ENCODE measurements around the gene ACTR1B. TPM values are rescaled to one million over a fixed set of nuclear protein-coding genes. Genes with fewer than 3 reads are reported as not detected.

The ACTR1B gene
- total RNA-seq, 2 experiments from 2014 or later, result 92.0 to 124 TPM

GRCh38 chr2:97670471-97670870, 6.6 kb upstream of the ACTR1B start:
- intact Hi-C loops (cut with DNase I, micrococcal nuclease), result no loop called here
- ChIA-PET POLR2A (interaction anchor here (0.8 to 1.0 kb wide), 2 partner anchors 21 to 25 kb away, joined by 3 to 4 read pairs; partner anchors contain the start of gene COX5B), CTCF (interaction anchor here (0.6 to 1.6 kb wide), 7 partner anchors 8 to 1530 kb away, joined by 3 to 8 read pairs (median 3); no protein-coding TSS in a partner anchor)
- Mint-ChIP-seq H3K4me1 (peaks cover 23% of the 10 kb centered on the region), H3K9me3 (ENCODE audit: low read depth) (no peaks in the 10 kb centered on the region), H3K27ac (no peak overlapping the region), H3K4me3 (no peak overlapping the region), H3K36me3 (ENCODE audit: low read depth) (peaks cover 2% of the 10 kb centered on the region), H3K27me3 (no peaks in the 10 kb centered on the region)
- ATAC-seq (no peak), DNase-seq (no peak)

- H3K27ac Mint-ChIP-seq, result no peak within 1 kb of the TSS
- H3K27me3 Mint-ChIP-seq, result no peaks in the 10 kb centered on the region
- ATAC-seq (no peak), DNase-seq (no peak)
- no peaks in the 10 kb centered on the region for H3K9me3 Mint-ChIP-seq (ENCODE audit: low read depth)
- H3K4me1 Mint-ChIP-seq, result peaks cover 26% of the 10 kb centered on the region
- H3K4me3 Mint-ChIP-seq, result no peak within 1 kb of the TSS
- intact Hi-C loops (cut with DNase I, micrococcal nuclease), result loop anchor here in 1 of 2 experiments (10.0 kb wide), 3 partner anchors 555 to 1405 kb away; partner anchors contain the start of genes ANKRD36, CIAO1, LMAN2L and TMEM127
- CTCF ChIA-PET, result interaction anchor here (1.1 to 1.6 kb wide), 4 partner anchors 9 to 78 kb away, joined by 3 to 8 read pairs (median 6); no protein-coding TSS in a partner anchor
- POLR2A ChIA-PET, result interaction anchor here (1.0 kb wide), 1 partner anchor 24 kb away, joined by 3 read pairs; the partner anchor contains the start of gene COX5B
- H3K36me3 Mint-ChIP-seq (ENCODE audit: low read depth), result peaks cover 2% of the 10 kb centered on the region
Measured at GRCh38 chr2:97669448-97669847, 5.6 kb upstream of the ACTR1B start, which contains the start of gene C2orf92. Gene C2orf92, plus strand, starts transcription at chr2:97669713. Its CDS starts 76 bp downstream, at chr2:97669789.

GRCh38 chr2:97664636-97664970, 759 bp upstream of the ACTR1B start:
- POLR2A ChIA-PET, result interaction anchor here (0.6 to 2.4 kb wide), 9 partner anchors 9 to 74 kb away, joined by 3 to 27 read pairs (median 5); partner anchors contain the start of gene COX5B
- Mint-ChIP-seq H3K9me3 (ENCODE audit: low read depth) (no peaks in the 10 kb centered on the region), H3K4me3 (peak overlapping the region; percentile 88), H3K36me3 (ENCODE audit: low read depth) (peaks cover 22% of the 10 kb centered on the region), H3K27ac (peak overlapping the region; percentile 95), H3K27me3 (no peaks in the 10 kb centered on the region), H3K4me1 (peaks cover 36% of the 10 kb centered on the region)
- DNase-seq (no peak), ATAC-seq (no peak)
- CTCF ChIA-PET, result interaction anchor here (1.1 to 8.2 kb wide), 13 partner anchors 9 to 83 kb away, joined by 3 to 95 read pairs (median 6); partner anchors contain the start of genes COX5B and ZAP70
- intact Hi-C loops (cut with DNase I, micrococcal nuclease), result loop anchor here (1.0 to 10.0 kb wide), 17 partner anchors 9 to 1517 kb away; partner anchors contain the start of genes ZAP70 (in 2 of the 2), ANKRD36 (in 1 of the 2), ARID5A (in 1 of the 2) and CIAO1 (in 1 of the 2)

GRCh38 chr2:97663626-97663961, 250 bp downstream of the ACTR1B start:
- Mint-ChIP-seq H3K4me1 (peaks cover 36% of the 10 kb centered on the region), H3K4me3 (peak overlapping the region; percentile 83), H3K27ac (no peak overlapping the region), H3K36me3 (ENCODE audit: low read depth) (peaks cover 28% of the 10 kb centered on the region), H3K9me3 (ENCODE audit: low read depth) (no peaks in the 10 kb centered on the region), H3K27me3 (no peaks in the 10 kb centered on the region)
- CTCF ChIA-PET, result interaction anchor here (0.6 to 8.2 kb wide), 13 partner anchors 13 to 95 kb away, joined by 3 to 95 read pairs (median 4); partner anchors contain the start of genes COX5B and ZAP70
- intact Hi-C loops (cut with DNase I, micrococcal nuclease), result loop anchor here (5.0 to 10.0 kb wide), 10 partner anchors 49 to 1516 kb away; partner anchors contain the start of genes ANKRD36 (in 1 of the 2), ARID5A (in 1 of the 2), CIAO1 (in 1 of the 2) and COA5 (in 1 of the 2)
- ATAC-seq, result no peak
- POLR2A ChIA-PET, result interaction anchor here (1.1 to 4.6 kb wide), 5 partner anchors 10 to 51 kb away, joined by 3 to 96 read pairs (median 15); partner anchors contain the start of gene COX5B
- no peak for DNase-seq

- peak overlapping the region; percentile 94 for H3K27ac Mint-ChIP-seq
- peak overlapping the region; percentile 83 for H3K4me3 Mint-ChIP-seq
- no peaks in the 10 kb centered on the region for H3K9me3 Mint-ChIP-seq (ENCODE audit: low read depth)
- ChIA-PET CTCF (interaction anchor here (0.6 to 8.2 kb wide), 16 partner anchors 9 to 1546 kb away, joined by 3 to 95 read pairs (median 6); partner anchors contain the start of genes COX5B and ZAP70), POLR2A (interaction anchor here (0.8 to 4.6 kb wide), 7 partner anchors 10 to 72 kb away, joined by 3 to 96 read pairs (median 6); partner anchors contain the start of genes COX5B and ZAP70)
- peaks cover 36% of the 10 kb centered on the region for H3K4me1 Mint-ChIP-seq
- no peaks in the 10 kb centered on the region for H3K27me3 Mint-ChIP-seq
- peak; percentile 92 for DNase-seq
- peak; percentile 74 for ATAC-seq
- intact Hi-C loops (cut with DNase I, micrococcal nuclease), result loop anchor here (1.0 to 10.0 kb wide), 11 partner anchors 13 to 1516 kb away; partner anchors contain the start of genes ANKRD36 (in 1 of the 2), ARID5A (in 1 of the 2), CIAO1 (in 1 of the 2) and COA5 (in 1 of the 2)
- H3K36me3 Mint-ChIP-seq (ENCODE audit: low read depth), result peaks cover 34% of the 10 kb centered on the region
Measured at GRCh38 chr2:97662895-97663625, 784 bp downstream of the ACTR1B start.

GRCh38 chr2:97662386-97662894, 1.4 kb downstream of the ACTR1B start:
- ChIA-PET CTCF (interaction anchor here (0.6 to 8.2 kb wide), 13 partner anchors 9 to 481 kb away, joined by 3 to 95 read pairs (median 6); partner anchors contain the start of gene COX5B), POLR2A (interaction anchor here (0.8 to 4.6 kb wide), 7 partner anchors 11 to 72 kb away, joined by 3 to 96 read pairs (median 6); partner anchors contain the start of genes COX5B and ZAP70)
- no peaks in the 10 kb centered on the region for H3K9me3 Mint-ChIP-seq (ENCODE audit: low read depth)
- peak overlapping the region; percentile 94 for H3K27ac Mint-ChIP-seq
- DNase-seq, result no peak
- intact Hi-C loops (cut with DNase I, micrococcal nuclease), result loop anchor here (1.0 to 10.0 kb wide), 11 partner anchors 12 to 1515 kb away; partner anchors contain the start of genes ANKRD36 (in 1 of the 2), ARID5A (in 1 of the 2), CIAO1 (in 1 of the 2) and COA5 (in 1 of the 2)
- ATAC-seq, result no peak
- peak overlapping the region; percentile 83 for H3K4me3 Mint-ChIP-seq
- H3K4me1 Mint-ChIP-seq, result peaks cover 36% of the 10 kb centered on the region
- H3K36me3 Mint-ChIP-seq (ENCODE audit: low read depth), result peaks cover 40% of the 10 kb centered on the region
- H3K27me3 Mint-ChIP-seq, result no peaks in the 10 kb centered on the region

GRCh38 chr2:97661927-97662326, 1.9 kb downstream of the ACTR1B start:
- H3K36me3 Mint-ChIP-seq (ENCODE audit: low read depth), result peaks cover 45% of the 10 kb centered on the region
- peaks cover 36% of the 10 kb centered on the region for H3K4me1 Mint-ChIP-seq
- H3K27ac Mint-ChIP-seq, result peak overlapping the region; percentile 94
- intact Hi-C loops (cut with DNase I, micrococcal nuclease), result loop anchor here (1.0 to 10.0 kb wide), 11 partner anchors 12 to 1515 kb away; partner anchors contain the start of genes ANKRD36 (in 1 of the 2), ARID5A (in 1 of the 2), CIAO1 (in 1 of the 2) and COA5 (in 1 of the 2)
- H3K4me3 Mint-ChIP-seq, result peak overlapping the region; percentile 83
- H3K9me3 Mint-ChIP-seq (ENCODE audit: low read depth), result no peaks in the 10 kb centered on the region
- CTCF ChIA-PET, result interaction anchor here (1.0 to 8.2 kb wide), 11 partner anchors 8 to 78 kb away, joined by 5 to 95 read pairs (median 7); partner anchors contain the start of gene COX5B
- no peaks in the 10 kb centered on the region for H3K27me3 Mint-ChIP-seq
- no peak for ATAC-seq
- no peak for DNase-seq
- POLR2A ChIA-PET, result interaction anchor here (0.8 to 4.6 kb wide), 4 partner anchors 11 to 52 kb away, joined by 3 to 96 read pairs (median 8); partner anchors contain the start of genes COX5B and ZAP70

- H3K9me3 Mint-ChIP-seq (ENCODE audit: low read depth), result no peaks in the 10 kb centered on the region
- H3K4me3 Mint-ChIP-seq, result peak overlapping the region; percentile 83
- intact Hi-C loops (cut with DNase I, micrococcal nuclease), result loop anchor here (5.0 to 10.0 kb wide), 10 partner anchors 51 to 1514 kb away; partner anchors contain the start of genes ANKRD36 (in 1 of the 2), ARID5A (in 1 of the 2), CIAO1 (in 1 of the 2) and COA5 (in 1 of the 2)
- peaks cover 47% of the 10 kb centered on the region for H3K36me3 Mint-ChIP-seq (ENCODE audit: low read depth)
- peak overlapping the region; percentile 94 for H3K27ac Mint-ChIP-seq
- ChIA-PET POLR2A (interaction anchor here (4.6 kb wide), 1 partner anchor 12 kb away, joined by 96 read pairs; the partner anchor contains the start of gene COX5B), CTCF (interaction anchor here (1.8 to 8.2 kb wide), 2 partner anchors 10 to 37 kb away, joined by 6 to 95 read pairs; no protein-coding TSS in a partner anchor)
- H3K4me1 Mint-ChIP-seq, result peaks cover 36% of the 10 kb centered on the region
- DNase-seq (no peak), ATAC-seq (no peak)
- no peaks in the 10 kb centered on the region for H3K27me3 Mint-ChIP-seq
Measured at GRCh38 chr2:97660775-97661389, 3.0 kb downstream of the ACTR1B start.

GRCh38 chr2:97660044-97660774, 3.6 kb downstream of the ACTR1B start:
- peaks cover 49% of the 10 kb centered on the region for H3K36me3 Mint-ChIP-seq (ENCODE audit: low read depth)
- peak overlapping the region; percentile 55 for H3K27ac Mint-ChIP-seq

More at GRCh38 chr2:97660044-97660774, 3.6 kb downstream of the ACTR1B start:
- ChIA-PET POLR2A (interaction anchor here (4.6 kb wide), 1 partner anchor 11 kb away, joined by 96 read pairs; the partner anchor contains the start of gene COX5B), CTCF (interaction anchor here (0.6 to 8.2 kb wide), 3 partner anchors 9 to 1407 kb away, joined by 3 to 95 read pairs (median 6); no protein-coding TSS in a partner anchor)
- Mint-ChIP-seq H3K9me3 (ENCODE audit: low read depth) (no peaks in the 10 kb centered on the region), H3K27me3 (no peaks in the 10 kb centered on the region), H3K4me3 (no peak overlapping the region), H3K4me1 (peaks cover 34% of the 10 kb centered on the region)
- DNase-seq (no peak), ATAC-seq (no peak)
- intact Hi-C loops (cut with DNase I, micrococcal nuclease), result loop anchor here (5.0 to 10.0 kb wide), 10 partner anchors 52 to 1513 kb away; partner anchors contain the start of genes ANKRD36 (in 1 of the 2), ARID5A (in 1 of the 2), CIAO1 (in 1 of the 2) and COA5 (in 1 of the 2)

Data from activated CD4-positive, alpha-beta T cell treated with anti-CD3 and anti-CD28 coated beads for 36 hours (primary cell).